A204.1 (cell line): Measurements from ENCODE around the gene STX18.
A peak's percentile ranks its signal among the peaks of the same experiment; 100 is the strongest.
"Not testable (repeated sequence)": the region's sequence is repeated elsewhere in the genome, so short reads cannot be mapped to it uniquely, and the experiment has no call there.

ENCODE experiments used
- FAIRE-seq: peaks from 2 replicates; lab custom pipeline; 2012; peaks lifted over from hg19 to GRCh38; lab: Jason Lieb, UNC

STX18 gene

DNA sequence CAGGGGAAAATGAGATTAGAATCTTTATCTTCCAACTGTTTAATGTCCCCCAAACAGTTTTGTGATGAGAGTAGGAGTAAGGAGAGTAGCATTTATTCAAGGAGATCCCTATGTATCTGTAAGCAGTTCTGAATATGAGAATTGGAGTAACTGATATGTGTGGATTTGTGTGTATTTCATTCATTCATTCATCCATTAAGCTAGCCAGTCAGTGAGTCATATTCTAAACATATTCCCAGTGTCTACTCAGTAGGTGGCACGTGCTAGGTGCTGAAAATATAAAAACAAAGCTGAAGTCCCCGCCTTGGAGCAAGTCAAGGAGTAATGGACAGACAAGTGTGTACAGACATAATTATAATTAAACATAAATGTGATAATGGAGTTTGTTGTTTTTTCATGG, 12.4 kb upstream of the STX18 start:
- no peak for FAIRE-seq

DNA sequence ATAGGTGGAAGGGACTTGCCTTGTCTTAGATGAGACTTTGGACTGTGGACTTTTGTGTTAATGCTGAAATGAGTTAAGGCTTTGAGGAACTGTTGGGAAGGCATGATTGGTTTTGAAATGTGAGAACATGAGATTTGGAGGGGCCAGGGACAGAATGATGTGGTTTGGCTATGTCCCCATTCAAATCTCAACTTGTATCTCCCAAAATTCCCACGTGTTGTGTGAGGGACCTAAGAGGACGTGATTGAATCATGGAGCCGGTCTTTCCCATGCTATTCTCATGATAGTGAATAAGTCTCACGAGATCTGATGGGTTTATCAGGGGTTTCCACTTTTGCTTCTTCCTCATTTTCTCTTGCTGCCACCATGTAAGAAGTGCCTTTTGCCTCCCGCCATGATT, 10.2 kb upstream of the STX18 start:
- not testable (repeated sequence) for FAIRE-seq

DNA sequence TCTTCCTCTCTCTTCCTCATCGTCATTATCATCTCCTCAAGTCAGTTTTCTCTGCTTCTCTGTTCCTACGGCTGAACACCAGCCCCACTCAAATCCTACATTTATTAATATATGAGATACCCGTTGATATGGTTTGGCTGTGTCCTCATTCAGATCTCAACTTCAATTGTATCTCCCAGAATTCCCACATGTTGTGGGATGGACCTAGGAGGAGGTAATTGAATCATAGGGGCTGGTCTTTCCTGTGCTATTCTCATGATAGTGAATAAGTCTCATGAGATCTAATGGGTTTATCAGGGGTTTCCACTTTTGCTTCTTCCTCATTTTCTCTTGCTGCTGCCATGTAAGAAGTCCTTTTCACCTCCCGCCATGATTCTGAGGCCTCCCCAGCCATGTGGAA, 8.3 kb upstream of the STX18 start:
- not testable (repeated sequence) for FAIRE-seq

DNA sequence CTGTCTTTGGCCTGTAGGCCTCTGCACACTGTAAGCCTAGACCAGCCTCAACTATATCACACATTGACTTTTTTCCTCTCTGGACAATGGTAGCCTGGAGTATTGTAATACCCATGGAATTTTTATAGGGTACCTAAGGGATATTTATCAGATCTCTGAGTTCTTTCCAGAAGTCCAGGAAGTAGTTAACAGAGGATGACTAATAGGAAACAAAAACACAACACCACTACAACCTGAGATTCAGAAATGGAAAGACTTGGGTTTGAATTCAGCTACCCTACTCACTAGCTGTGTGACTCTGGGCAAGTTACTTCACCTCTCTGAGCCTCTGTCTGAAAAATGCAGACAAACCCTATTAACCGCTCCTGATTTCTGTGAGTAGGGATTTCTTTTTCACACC, 7.7 kb upstream of the STX18 start:
- FAIRE-seq: no peak

DNA sequence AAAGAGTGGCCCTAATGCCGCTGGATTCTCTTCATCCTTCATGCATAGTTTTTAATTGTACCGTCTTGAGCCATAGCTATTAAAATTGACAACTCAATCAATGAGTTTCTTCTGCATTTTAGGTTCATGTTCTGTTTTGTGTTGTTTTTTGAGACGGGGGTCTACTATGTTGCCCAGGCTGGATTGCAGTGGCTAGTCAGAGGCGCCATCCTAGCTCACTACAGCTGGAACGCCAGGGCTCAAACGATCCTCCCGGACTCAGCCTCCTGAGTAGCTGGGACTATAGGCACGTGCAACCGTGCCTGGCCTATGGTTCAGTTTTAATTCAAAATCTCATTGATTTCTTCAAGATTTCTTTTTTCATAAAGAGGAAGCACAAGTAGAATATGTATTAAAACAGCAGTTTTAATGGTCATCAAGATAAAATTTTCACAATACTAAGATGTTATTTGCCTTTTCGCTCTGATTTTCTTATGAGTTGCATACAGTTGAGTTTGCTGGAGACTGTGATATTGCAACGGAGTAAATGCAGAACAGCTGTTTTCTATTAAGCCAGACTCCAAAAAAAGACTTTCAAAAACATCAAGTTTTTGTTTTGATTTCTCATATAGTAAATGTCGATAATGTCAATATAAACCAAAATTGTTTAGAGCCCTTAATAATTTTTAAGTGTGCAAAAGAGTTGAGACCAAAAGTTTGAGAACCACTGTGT, 1.1 kb upstream of the STX18 start:
- no peak for FAIRE-seq

DNA sequence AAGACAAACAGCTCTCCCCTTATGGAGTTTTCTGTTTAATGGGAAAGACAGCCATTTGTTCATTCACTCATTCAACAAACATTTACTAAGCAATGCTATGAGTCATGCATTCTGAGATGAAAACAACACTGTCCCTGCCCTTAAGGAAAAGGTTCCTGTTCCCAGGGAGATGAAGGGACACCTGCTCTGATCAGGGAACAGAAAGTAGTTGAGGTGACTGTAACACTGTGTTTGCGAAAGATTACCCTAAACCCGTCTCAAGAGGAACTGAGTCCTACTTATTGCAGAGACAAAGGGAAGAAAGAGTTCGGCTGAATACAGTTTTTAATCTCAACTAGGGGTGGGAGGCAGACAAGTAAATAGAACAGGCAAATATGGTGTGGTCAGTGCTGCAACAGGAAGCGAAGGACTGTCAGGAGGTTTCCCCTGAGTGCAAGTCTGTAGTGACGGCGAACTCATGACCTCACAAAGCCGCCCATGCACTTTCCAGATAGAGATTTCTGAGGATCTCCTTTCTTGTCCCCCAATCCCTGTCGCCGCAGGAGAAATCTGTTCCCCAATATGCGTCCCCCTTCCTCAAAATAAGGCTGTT, 712 bp downstream of the STX18 start:
- no peak for FAIRE-seq

DNA sequence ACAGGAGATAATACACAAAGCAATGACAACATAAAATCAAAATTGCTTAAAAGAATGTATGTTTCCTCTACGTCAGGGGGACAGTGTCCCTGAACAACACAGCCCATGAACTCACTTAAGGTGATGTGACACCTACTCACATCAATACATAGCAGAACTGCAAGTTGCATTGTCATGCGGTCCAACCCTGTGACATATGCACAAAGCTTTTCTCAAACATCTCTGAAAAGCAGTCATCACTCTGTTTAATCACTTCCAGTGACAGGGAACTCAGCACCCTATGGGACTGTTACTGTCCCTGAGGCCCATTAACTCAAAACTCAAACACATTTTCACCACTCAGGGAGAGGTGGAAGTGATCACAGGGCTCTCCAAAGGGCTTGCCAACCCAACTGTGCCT, 2.4 kb downstream of the STX18 start:
- no peak for FAIRE-seq

DNA sequence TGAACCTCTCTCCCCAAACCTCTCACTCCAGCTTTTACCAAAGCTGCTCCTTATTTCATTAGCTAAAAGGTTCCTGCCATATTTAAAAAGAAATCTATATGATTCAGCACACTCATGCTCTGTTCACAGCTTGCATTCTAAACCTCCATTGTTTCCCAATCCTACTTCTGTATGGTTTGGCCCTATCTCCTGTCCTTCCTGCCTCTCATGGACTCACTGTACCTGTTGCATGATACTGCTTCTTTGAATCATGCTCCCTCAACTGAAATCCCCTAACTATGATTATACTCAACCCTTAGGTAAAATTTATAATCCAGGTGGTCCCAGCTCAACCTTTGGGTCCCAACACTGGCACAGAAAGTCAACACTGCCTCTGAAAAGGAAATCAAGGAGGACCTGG, 6.3 kb downstream of the STX18 start:
- FAIRE-seq: no peak

DNA sequence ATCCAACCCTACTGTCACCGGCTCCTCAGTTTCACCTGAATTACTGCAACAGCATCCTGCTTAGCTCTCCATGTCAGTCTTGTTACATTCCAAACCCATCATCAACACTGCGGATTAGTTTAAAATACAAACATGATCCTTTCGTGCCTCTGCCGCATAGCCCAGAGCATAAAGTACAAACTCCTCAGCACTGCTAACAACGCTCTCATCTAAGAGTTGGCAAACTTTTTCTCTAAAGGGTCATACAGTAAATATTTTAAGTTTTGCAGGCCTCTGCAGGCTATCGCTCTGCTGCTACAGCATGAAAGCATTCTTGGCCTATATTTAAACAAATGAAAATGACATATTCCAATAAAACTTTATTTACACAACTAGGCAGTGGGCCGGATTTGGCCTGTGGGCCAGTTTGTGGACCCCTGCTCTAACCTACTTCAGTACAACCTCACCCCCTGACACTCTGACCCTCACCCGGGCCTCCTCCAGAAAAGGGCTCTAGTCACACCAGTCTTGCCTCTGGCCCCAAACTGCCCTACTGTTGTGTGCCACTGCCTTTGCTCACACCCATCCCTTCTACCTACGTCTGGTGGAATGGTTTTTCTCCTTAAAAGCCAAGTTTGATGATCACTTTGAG, 7.2 kb downstream of the STX18 start:
- no peak for FAIRE-seq

DNA sequence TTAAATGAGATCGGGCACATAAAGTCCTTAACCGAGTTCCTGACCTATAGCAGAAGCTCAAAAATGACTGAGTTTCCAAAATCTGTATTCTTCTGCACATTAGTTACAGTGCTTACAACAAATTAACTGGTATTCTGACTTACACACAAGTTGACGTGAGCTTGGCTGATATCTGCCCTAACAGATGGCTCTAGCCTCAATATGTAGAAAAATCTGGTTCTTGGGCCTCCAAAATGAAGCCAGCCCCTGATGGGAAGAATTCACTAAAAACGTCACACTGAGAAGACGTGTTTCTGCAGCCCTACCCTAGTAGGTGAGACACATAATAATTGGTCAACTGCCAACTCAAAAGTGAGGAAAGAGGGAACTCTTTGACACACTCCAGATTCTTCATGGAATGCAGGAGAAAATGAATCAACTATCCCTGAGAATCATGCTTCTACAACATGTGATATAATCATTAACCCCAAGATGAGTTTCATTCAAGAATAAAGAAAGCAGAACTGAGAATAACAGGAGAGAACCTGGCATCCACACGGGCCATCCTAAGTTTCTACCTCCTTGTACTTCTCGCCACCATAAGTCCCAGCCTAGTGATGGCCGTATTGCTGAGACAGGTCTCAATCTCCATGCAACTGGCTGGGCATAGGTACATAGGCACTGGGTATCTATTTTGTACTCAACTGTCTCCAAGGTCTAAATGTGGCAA, 8.2 kb downstream of the STX18 start:
- FAIRE-seq: no peak

DNA sequence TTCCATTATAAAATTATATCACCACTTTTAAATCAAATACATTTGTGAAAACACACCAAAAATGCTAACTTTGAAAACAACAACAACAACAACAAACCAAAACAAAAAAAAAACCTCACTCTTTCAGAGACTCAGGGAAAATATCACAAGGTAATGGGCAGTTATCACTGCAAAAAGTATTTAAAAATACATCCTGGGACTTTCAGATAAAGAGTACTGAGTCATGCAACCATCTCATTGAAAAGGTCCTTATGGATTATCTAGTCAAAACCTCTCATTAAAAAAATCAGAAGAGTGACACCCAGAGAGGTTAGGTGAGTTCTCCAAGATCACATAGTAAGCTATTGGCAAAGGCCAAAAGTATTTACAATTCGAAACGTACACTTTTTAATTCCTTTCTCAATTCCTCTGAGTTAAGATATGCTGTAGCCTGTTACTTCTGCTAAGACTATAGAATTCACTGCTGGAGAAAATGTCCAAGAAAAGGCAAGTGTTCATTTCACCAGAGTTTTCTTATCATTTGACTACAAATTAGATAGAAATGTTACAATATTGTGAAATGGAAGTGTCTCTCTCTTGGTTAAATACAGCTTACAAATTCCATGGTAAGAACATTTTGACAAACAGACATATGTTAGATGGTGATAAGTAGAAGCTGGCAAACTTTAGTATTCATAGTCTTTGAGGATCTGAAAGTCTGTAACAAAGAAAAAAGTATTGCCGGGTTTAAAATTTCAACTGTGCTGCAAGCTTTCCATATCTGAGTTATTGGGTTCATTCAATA, 9.3 kb downstream of the STX18 start:
- FAIRE-seq: no peak

DNA sequence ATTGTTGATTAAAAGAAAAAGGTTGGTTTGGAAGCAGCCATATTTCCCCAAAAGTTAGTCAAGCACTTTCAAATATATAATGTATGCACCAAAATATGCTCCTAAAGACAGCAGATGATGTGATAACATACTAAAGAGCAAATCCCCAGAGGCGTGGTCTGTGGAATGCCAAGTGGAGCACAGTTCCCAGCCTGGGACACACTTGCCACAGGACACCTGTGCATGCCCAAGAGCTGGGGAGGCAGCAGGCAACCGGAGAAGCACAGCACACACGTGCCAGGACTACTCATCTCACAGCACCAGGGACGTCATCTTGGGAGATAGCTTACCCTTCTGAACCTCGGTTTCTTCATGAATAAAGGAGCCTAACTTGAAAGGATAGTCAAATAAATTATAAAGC, 12.5 kb downstream of the STX18 start:
- no peak for FAIRE-seq

DNA sequence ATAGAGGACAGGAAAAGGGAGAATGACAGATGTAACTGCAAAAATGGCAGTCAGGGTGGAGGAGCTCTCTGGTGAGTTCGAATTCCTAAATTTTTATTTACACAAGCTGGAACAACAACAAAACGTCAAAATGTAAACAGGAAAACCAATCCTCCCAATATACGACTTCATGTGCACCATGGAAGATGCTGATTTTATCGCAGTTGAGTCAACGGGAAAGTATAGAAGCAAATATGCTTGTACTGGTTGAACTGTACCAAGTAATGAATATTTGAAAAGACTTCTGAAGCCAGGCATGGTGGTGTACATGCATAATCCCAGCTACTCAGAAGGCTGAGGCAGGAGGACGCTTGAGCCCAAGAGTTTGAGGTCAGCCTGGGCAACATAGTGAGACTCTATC, 15.4 kb downstream of the STX18 start:
- FAIRE-seq: no peak

DNA sequence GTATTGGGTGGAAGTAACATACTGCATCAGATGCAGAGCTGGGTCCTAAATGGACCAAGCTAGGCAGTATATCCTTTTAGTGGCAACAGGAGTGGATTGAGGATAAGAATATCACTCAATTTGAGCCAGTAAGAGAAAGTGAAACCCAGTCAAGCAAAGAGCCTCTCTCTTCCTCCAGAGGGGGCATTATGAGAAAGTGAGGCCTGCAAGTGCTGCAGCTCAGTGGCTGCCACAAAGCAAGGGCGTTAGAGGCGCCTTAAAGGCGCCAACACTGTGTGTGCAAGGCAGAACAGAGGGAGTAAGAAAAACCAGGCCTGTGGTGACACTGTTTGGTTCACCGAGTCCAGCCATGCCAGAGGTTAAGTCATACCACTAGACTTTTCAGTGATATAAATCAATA, 17.5 kb downstream of the STX18 start:
- FAIRE-seq: no peak

DNA sequence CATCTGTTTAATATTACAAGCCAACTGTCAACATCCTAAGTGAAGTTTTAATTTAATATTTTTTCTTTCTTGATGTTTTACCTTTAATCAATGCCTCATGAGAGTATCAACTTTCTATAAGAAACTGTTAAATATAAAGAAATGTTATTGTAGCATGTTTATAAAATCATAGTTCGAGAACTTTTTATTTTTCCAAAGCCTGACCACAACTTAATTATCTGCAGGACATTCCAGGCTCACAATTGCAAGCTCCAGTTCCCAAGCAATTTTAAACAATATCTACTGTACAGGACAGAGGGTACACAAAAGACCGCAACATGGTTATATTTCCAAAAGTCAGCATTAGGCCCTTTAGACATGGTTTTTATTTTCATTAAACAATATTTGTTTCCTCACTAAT, 20.1 kb downstream of the STX18 start:
- FAIRE-seq: no peak

DNA sequence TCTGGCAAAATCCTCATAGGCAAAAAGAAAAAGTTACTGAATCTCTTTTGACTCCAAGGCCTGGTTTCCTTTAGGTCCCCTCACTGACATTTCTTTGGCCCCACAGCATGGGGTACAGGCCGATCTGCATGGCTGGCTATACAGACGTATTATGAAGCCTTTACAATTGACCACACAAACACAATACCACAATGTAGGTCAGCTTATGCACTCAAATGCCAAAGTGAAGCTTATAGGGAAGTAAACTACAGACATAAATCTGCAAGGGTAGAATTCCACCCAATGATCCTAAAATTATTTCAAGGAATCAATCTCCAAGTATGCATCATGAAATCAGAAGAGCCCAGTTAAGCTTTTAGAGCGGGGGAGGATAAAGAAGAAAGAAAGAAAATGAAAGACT, 20.7 kb downstream of the STX18 start:
- FAIRE-seq: no peak

DNA sequence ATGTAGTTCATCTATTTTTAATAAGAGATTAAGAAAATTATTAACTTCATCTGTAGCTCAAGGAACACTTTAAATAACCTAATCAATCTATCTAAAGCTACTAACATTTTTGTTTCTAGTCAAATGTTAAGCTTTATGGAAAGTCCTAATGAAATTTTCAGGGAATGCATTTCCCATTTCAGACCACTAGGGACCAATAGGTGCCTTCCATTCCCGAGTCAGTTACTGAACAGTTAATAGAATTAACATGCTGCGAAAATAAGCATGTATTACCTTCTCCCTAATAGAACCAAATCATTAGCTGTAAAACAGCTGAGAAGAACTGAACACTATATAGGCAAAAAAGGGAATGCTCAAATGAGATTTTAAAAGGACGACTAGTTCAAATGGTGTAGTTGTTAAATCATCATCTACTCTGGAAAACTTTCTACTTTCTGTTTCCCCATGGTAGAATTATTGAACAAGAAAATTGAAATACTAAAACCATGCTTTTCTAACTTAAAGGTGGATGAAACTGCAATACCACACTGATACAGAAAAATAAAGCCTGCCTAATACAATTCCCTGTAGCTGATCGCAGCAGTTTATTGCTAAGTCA, 22.5 kb downstream of the STX18 start:
- peak; percentile 93 for FAIRE-seq

DNA sequence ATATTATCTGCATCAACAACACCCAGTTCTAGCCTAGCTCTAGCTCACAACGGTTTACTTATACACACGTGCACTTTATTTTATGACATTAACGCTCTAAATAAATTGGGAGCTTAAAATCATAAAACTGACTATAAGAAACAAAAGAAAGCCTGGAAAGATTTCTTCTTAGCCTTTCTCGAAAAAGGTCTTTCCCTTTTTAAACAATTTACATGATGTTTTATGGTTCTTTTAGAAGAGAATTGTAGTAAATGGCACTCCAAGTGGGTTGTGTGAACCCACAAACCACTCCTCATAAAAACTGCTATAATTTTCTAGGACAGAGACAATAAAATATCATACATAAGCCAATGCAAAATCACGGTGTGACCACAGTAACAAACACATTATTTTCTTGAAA, 23.1 kb downstream of the STX18 start:
- FAIRE-seq: no peak

DNA sequence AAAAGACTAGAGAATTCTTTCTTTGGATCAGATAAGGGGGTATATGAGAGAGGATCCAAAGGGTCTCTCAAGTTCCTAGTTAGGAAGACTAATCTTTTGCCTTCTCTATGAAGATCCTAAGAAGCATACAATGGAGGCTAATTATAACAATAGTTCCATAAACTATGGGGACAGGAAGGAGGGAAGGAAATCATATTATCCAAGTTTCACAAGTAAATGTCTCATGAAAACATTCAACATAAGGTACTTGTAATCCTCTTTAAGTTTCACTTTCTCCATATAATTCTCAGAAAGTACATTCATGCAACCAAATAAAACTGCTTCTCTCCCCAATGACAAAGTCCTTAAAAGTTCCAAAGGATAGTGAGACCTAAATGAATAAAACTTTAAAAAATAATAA, 27.1 kb downstream of the STX18 start:
- no peak for FAIRE-seq

DNA sequence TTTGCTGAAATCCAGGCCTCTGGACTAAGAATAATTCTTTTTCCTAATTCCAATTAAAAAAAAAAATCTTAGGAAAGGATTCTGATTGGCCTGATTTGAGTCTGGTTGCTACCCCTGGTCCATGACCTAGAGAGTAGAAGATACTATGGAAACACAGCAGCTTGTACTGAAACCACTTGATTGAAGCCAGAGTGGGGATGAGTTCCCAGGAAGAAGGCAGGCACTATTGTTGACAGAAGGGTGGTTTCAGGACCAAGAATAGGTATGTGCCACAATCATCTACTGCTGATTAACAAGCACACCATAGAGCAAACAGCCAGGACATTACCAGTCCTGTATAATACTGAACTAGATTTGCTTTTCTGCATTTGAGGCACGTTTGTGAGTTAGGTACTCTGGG, 29.6 kb downstream of the STX18 start:
- no peak for FAIRE-seq

DNA sequence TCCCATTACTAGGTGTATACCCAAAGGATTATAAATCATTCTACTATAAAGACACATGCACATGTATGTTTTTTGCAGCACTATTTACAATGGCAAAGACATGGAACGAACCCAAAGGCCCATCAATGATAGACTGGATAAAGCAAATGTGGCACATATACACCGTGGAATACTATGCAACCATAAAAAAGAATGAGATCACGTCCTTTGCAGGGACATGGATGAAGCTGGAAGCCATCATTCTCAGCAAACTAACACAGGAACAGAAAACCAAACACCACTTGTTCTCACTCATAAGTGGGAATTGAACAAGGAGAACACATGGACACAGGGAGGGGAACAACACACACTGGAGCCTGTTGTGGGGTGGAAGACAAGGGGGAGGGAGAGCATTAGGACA, 31.2 kb downstream of the STX18 start:
- not testable (repeated sequence) for FAIRE-seq

DNA sequence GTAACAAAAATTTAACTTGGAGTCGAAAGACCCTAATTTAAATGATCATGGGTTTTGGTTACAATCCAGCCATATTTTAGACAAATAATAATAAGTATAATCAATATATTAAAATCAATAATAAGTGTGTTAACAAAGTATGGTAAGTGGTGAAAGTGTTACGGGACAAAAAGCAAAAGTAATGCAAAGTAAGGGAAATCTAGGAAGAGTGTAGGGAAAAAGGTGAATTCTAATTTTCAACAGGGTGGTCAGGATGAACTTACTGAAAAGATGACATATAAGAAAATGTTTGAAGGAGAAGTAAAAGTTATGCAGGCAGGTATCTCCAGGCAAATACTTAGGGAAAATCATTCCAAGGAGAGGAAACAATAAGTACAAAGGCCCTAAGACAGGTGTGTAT, 32.3 kb downstream of the STX18 start:
- no peak for FAIRE-seq
